Measurements from ENCODE around the gene CYP1B1. TPM values are rescaled to one million over a fixed set of nuclear protein-coding genes. Genes with fewer than 3 reads are reported as not detected.
"Not testable (repeated sequence)": the region's sequence is repeated elsewhere in the genome, so short reads cannot be mapped to it uniquely, and the experiment has no call there.

The CYP1B1 gene
- total and polyA plus RNA-seq, 7 donors = 1.4 to 24.6 (median 12.2) TPM

DNA sequence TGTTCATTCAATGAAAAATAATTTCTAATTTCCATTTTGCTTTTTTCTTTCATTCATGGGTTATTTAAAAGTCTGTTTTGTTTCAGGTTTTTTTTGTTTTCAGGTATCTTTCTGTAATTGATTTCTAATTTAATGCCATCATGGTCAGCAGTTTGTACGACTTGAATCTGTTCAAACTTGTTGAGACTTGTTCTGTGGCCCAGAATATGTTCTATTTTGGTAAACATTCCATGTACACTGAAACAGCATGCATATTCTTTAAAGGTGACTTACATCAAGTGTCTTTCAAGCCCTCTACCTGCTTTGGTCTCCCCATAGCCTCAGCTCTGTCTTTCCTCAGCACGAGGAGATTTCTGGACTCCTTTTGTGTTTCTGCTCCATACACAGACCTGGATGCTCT is 49.1 kb downstream of the CYP1B1 start:
- TF ChIP-seq EP300 (IDR thresholded peaks at IDR 0.05) (no peak), POLR2AphosphoS5 (IDR thresholded peaks at IDR 0.05) (no peak), POLR2A (IDR thresholded peaks at IDR 0.05) (no peak)
- TF ChIP-seq, protein P1, sequence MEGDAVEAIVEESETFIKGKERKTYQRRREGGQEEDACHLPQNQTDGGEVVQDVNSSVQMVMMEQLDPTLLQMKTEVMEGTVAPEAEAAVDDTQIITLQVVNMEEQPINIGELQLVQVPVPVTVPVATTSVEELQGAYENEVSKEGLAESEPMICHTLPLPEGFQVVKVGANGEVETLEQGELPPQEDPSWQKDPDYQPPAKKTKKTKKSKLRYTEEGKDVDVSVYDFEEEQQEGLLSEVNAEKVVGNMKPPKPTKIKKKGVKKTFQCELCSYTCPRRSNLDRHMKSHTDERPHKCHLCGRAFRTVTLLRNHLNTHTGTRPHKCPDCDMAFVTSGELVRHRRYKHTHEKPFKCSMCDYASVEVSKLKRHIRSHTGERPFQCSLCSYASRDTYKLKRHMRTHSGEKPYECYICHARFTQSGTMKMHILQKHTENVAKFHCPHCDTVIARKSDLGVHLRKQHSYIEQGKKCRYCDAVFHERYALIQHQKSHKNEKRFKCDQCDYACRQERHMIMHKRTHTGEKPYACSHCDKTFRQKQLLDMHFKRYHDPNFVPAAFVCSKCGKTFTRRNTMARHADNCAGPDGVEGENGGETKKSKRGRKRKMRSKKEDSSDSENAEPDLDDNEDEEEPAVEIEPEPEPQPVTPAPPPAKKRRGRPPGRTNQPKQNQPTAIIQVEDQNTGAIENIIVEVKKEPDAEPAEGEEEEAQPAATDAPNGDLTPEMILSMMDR (IDR thresholded peaks at IDR 0.05) = no peak
- Histone ChIP-seq H3K4me1 (no peaks in the 10 kb centered on the region), H3K4me3 (no peak overlapping the region), H3K9me3 (no peaks in the 10 kb centered on the region), H3K27me3 (no peaks in the 10 kb centered on the region), H3K27ac (no peak overlapping the region), H3K36me3 (no peaks in the 10 kb centered on the region)
- WGBS, 2 donors = 82 to 90% methylated on average over 2 of the region's 2 CpGs
- no peak for DNase-seq
- intact Hi-C loops (cut with DNase I) = no loop called here

DNA sequence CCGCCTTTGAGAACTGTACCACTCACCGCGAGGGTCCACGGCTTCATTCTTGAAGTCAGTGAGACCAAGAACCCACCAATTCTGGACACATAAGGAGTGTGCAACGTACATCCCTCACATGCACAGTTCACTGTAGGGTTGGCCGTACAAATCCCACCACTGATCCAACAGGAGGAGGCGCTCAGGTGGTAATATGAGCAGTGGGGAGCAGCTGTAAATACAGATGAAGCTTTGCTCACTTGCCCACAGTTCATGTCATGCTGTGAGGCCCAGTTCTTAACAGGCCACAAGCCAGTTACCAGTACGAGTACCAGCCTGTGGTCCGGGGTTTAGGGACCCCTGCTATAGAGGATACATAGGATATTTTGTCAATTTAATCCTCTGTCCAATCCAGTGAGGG is 54.4 kb downstream of the CYP1B1 start:
- 96 to 97% methylated on average over 9 of the region's 9 CpGs for WGBS, 2 donors
- TF ChIP-seq EP300 (IDR thresholded peaks at IDR 0.05) (no peak), POLR2AphosphoS5 (IDR thresholded peaks at IDR 0.05) (no peak), POLR2A (IDR thresholded peaks at IDR 0.05) (no peak)
- TF ChIP-seq, protein P1 (IDR thresholded peaks at IDR 0.05) = no peak
- no peak overlapping the region for H3K27ac ChIP-seq
- intact Hi-C loops (cut with DNase I) = no loop called here
- H3K4me1 ChIP-seq = no peaks in the 10 kb centered on the region
- H3K27me3 ChIP-seq = no peaks in the 10 kb centered on the region
- no peaks in the 10 kb centered on the region for H3K36me3 ChIP-seq
- H3K4me3 ChIP-seq = no peak overlapping the region
- DNase-seq = no peak
- H3K9me3 ChIP-seq = no peaks in the 10 kb centered on the region

DNA sequence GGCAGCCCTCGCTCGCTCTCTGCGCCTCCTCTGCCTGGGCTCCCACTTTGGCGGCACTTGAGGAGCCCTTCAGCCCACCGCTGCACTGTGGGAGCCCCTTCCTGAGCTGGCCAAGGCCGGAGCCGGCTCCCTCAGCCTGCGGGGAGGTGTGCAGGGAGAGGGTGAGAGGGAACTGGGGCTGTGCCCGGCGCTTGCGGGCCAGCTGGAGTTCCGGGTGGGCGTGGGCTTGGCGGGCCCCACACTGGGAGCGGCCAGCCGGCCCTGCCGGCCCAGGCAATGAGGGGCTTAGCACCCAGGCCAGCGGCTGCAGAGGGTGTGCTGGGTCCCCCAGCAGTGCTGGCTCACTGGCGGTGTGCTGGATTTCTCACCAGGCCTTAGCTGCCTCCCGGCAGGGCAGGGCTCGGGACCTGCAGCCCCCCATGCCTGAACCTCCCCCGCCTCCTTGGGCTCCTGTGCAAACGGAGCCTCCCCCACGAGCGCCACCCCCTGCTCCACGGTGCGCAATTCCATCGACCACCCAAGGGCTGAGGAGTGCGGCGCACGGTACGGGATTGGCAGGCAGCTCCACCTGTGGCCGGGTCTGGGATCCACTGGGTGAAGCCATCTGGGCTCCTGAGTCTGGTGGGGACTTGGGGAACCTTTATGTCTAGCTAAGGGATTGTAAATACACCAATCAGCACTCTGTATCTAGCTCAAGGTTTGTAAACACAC is 55.4 kb downstream of the CYP1B1 start:
- intact Hi-C loops (cut with DNase I); H3K4me1 ChIP-seq; H3K4me3 ChIP-seq; H3K27me3 ChIP-seq; H3K9me3 ChIP-seq; H3K27ac ChIP-seq; H3K36me3 ChIP-seq; DNase-seq: not testable (repeated sequence)
- WGBS, 2 donors = 97 to 98% methylated on average over 33 of the region's 33 CpGs

DNA sequence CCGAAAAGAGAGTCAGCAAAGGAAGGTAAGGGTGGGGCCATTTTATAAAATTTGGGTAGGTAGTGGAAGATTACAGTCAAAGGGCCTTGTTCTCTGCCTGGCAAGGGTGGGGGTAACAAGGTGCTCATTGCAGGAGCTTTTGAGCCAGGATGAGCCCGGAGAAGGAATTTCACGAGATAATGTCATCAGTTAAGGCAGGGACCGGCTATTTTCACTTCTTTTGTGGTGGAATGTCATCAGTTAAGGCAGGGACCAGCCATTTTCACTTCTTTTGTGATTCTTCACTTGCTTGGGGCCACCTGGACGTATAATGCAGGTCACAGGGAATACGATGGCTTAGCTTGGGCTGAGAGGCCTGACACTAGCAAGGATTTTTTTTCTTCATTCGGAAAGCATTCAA is 58.1 kb downstream of the CYP1B1 start:
- DNase-seq = no peak
- WGBS, 2 donors = 82 to 97% methylated on average over 7 of the region's 7 CpGs
- no peak overlapping the region for H3K27ac ChIP-seq
- H3K9me3 ChIP-seq = no peaks in the 10 kb centered on the region
- peaks cover 0 to 20% (median 14%) of the 10 kb centered on the region in 4 donors for H3K4me1 ChIP-seq
- intact Hi-C loops (cut with DNase I) = no loop called here
- TF ChIP-seq EP300 (IDR thresholded peaks at IDR 0.05) (no peak), POLR2AphosphoS5 (IDR thresholded peaks at IDR 0.05) (no peak), POLR2A (IDR thresholded peaks at IDR 0.05) (no peak)
- TF ChIP-seq, protein P1 (IDR thresholded peaks at IDR 0.05) = no peak
- no peak overlapping the region for H3K4me3 ChIP-seq
- H3K27me3 ChIP-seq = no peaks in the 10 kb centered on the region
- H3K36me3 ChIP-seq = no peaks in the 10 kb centered on the region

Other genes with a start within 250 kb of the CYP1B1 start
- 10 to 100 TPM in 2 of 4 donors, 1 to 10 TPM in 2; 4.5 to 13.0 (median 9.6) TPM for gene RMDN2, start 150.9 kb downstream of the CYP1B1 start, total RNA-seq
- 10 to 100 TPM in 1 of 3 donors, 1 to 10 TPM in 2; 4.2 to 15.6 (median 8.3) TPM for gene RMDN2, start 150.9 kb downstream of the CYP1B1 start, polyA plus RNA-seq

All from sigmoid colon (tissue), 7 donors.